Measurements from ENCODE around the gene IGSF1. TPM values are rescaled to one million over a fixed set of nuclear protein-coding genes. Genes with fewer than 3 reads are reported as not detected.
A peak's percentile ranks its signal among the peaks of the same experiment; 100 is the strongest.

Gene IGSF1, protein sequence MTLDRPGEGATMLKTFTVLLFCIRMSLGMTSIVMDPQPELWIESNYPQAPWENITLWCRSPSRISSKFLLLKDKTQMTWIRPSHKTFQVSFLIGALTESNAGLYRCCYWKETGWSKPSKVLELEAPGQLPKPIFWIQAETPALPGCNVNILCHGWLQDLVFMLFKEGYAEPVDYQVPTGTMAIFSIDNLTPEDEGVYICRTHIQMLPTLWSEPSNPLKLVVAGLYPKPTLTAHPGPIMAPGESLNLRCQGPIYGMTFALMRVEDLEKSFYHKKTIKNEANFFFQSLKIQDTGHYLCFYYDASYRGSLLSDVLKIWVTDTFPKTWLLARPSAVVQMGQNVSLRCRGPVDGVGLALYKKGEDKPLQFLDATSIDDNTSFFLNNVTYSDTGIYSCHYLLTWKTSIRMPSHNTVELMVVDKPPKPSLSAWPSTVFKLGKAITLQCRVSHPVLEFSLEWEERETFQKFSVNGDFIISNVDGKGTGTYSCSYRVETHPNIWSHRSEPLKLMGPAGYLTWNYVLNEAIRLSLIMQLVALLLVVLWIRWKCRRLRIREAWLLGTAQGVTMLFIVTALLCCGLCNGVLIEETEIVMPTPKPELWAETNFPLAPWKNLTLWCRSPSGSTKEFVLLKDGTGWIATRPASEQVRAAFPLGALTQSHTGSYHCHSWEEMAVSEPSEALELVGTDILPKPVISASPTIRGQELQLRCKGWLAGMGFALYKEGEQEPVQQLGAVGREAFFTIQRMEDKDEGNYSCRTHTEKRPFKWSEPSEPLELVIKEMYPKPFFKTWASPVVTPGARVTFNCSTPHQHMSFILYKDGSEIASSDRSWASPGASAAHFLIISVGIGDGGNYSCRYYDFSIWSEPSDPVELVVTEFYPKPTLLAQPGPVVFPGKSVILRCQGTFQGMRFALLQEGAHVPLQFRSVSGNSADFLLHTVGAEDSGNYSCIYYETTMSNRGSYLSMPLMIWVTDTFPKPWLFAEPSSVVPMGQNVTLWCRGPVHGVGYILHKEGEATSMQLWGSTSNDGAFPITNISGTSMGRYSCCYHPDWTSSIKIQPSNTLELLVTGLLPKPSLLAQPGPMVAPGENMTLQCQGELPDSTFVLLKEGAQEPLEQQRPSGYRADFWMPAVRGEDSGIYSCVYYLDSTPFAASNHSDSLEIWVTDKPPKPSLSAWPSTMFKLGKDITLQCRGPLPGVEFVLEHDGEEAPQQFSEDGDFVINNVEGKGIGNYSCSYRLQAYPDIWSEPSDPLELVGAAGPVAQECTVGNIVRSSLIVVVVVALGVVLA (N-terminal part only)
- 6.4 TPM for total RNA-seq

GRCh38 chrX:131288738-131289511, at the start of gene IGSF1:
Gene IGSF1, minus strand, starts transcription at chrX:131289306. Its CDS starts 2,632 bp downstream, at chrX:131286674.
- DNase-seq, result peak; percentile 6

- DNase-seq, result no peak
Measured at GRCh38 chrX:131332331-131332730, 43.2 kb upstream of the IGSF1 start.

DNA sequence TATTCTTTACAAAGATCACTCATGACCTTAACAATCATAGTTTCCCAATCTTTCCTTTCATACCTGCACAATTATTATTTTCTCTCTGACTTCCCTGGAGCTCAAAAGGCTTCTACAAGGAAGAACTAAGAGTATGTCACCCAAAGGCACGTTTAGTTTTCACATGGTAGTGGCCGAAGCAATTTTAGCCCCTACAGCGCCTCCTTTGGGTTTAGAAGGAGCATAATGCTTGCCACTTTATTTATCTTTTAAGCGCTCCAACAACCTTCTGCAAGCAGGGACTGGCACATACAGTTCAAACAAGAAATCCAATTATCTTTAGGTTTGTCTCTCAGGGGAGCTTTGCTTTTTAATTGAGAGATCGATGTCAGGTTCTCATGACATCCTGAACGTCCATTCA, 42.0 kb upstream of the IGSF1 start:
- no peak for DNase-seq

GRCh38 chrX:131330735-131331134, 41.6 kb upstream of the IGSF1 start:
- no peak for DNase-seq

GRCh38 chrX:131322651-131323050, 33.5 kb upstream of the IGSF1 start:
- no peak for DNase-seq

DNA sequence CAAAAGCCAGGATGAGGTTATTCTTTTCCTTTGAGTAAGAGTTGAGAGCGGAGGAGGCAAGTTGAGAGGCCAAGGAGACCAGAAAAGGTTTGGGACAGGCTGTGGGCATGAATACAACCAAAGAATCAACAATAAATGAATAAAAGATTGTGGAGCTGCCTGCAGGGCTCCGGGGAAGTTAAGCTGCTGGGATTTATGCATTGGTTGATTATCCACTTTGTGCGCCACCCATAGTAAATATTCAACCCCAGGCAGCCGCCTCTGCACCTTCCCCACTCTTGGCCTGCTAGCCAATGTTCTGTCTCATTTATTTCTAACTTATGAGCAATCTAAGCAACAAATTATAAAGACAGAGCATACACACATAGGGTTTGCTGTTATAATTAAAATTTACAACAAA, 28.2 kb upstream of the IGSF1 start:
- DNase-seq, result no peak

- no peak for DNase-seq
Measured at GRCh38 chrX:131316260-131316659, 27.2 kb upstream of the IGSF1 start.

DNA sequence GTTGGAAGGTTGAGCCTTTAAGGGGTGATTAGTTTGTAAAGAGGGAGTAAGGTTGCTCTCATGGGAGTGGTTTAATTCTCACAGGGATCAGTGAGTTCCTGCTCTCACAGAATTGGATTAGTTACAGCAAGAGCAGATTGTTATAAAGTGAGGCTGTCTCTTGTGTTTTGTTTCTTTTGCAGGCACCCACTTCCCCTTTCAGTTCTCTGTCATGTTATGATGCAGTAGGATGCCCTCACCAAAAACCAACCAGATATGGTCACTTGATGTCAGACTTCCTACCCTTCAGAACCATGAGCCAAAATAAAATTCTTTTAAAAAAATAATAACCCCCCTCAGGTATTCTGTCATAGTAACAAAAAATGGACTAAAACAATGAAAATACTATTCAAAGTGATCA, 19.9 kb upstream of the IGSF1 start:
- no peak for DNase-seq

GRCh38 chrX:131306601-131307000, 17.5 kb upstream of the IGSF1 start:
- no peak for DNase-seq

DNA sequence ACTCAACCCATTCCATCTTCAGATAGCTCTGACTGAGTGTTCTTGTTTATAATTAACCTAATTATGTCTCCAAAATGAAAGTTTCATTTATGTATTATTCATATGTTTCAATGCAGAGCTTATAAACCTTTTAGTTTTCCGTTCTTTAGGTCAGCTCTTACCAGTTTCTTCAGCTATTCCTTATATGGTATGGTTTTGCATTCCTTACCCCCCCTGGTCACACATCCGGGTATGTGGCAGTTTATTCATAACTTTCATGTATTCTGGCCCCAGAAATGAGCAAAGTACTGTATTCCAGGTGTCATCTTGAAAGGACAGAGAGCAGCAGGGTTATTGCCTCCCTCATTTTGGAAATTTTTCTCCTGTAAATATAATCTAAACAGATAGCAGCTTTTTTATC, 16.8 kb upstream of the IGSF1 start:
- no peak for DNase-seq

DNA sequence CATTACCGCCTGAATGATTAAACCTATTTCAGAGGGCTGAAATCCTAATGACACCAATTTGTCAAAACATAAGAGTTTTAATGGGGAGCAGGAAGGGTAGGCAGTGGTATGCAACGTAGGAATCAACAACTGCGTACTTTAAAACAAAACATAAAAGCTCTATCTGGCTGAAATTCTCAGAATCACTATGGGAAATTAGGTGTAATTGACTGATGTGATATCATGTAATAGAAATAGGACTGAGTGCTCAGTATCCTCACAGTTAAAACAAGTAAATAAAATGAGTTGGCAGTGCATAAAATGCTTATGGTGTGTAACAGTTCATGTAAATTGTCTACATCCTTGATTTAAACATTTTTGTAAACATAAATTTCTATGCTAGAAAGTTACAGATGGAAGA, 13.6 kb upstream of the IGSF1 start:
- DNase-seq, result no peak

DNA sequence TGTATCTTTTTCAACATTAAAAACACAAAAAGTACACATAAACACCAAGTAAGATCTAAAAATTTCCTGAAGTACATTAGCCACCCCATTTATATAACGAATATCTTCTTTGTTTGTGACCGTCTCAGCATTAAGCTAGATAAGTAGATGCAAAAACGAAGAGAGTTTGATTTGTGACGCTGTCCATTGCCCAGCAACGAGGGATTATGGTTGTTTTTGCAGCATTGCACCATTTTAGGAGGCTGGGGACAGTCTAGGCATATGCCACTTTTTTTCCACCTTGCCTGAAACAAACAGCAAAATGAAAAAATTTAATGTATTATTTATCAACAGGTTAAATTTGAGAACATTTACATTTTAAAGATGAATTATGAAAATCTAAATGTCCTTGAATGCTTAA, 12.0 kb upstream of the IGSF1 start:
- no peak for DNase-seq

GRCh38 chrX:131298846-131299245, 9.7 kb upstream of the IGSF1 start:
- no peak for DNase-seq

GRCh38 chrX:131298036-131298435, 8.9 kb upstream of the IGSF1 start:
- no peak for DNase-seq

GRCh38 chrX:131289527-131289926, 421 bp upstream of the IGSF1 start:
- no peak for DNase-seq

DNA sequence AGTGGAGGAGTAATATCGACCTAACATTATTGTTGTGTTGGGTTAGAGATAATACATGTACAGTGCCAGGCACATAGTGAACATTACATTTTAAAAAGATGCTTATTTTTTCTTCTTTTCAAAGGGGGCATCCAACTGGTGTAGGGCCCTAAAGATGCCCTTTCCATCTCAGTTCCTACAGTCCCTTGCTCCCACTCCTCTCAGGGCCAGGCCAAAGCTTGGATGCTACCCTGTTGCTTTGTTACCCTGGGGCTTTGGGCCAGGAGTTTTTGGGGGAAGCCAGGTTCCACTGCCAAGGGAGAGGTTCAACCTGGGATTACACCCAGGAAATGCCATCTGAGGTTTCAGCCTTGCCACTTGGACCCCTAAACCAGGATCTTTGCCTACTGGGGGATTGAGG, 918 bp downstream of the IGSF1 start:
- DNase-seq, result no peak

DNA sequence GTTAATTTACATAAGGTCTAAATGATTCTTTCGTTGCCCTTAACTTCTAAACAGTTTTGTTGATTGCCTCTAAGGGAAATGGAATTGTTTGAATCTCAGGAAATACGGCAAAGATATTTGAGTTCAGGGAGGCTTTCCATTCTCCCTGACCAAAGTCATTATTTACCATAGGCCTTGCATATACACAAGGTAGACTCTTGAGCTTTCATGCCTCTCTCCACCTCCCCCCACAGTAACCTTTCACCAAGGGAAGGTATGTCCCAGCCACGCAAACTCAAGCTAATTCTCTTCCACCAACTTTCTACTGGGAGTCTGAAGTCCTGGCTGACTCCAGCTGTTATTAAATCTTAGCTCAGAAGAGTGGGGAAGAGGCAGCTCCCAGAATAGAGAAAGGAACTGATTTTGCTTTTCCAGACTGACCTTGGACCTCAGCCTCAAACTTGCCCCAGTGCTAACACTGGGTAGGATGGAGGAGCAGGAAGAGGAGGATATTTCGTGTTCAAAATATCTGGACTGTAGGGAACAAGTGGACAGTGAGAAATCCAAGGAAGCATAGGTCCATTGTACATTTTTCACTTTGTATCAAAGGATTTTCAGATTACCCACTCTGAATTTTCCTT, 1.4 kb downstream of the IGSF1 start:
- DNase-seq, result no peak

GRCh38 chrX:131279617-131280016, 9.5 kb downstream of the IGSF1 start:
- DNase-seq, result no peak

- DNase-seq, result no peak
Measured at GRCh38 chrX:131279197-131279596, 9.9 kb downstream of the IGSF1 start.

DNA sequence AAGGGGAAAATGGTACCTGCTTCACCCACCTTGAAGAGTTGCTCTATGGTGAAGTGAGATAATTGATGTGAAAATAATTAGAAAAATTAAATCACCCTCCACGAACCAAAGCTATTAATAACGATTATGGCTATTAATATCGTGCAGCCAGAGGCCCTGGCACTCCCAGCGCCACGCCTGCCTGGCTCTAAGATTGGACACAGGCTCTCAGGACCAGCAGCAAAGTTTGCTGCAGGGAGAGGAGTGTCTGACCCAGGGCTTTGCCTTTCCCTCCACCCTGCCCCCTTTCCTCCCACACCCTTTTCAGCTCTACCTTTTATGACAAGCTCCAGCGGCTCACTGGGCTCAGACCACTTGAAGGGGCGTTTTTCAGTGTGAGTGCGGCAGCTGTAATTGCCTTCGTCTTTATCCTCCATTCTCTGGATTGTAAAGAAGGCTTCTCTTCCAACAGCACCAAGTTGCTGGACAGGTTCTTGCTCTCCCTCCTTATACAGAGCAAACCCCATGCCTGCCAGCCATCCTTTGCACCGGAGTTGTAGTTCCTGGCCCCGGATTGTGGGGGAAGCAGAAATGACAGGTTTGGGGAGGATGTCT, 11.5 kb downstream of the IGSF1 start:
- no peak for DNase-seq

- DNase-seq, result no peak
Measured at GRCh38 chrX:131273011-131273410, 16.1 kb downstream of the IGSF1 start.
